Myocyte (in vitro differentiated cells): ENCODE results near the gene HS3ST1. TPM values are rescaled to one million over a fixed set of nuclear protein-coding genes. Genes with fewer than 3 reads are reported as not detected.

Source experiments
- microRNA counts: library from miRNA; unstranded; fragments of <30 nt; microRNA quantifications from one replicate; lab custom pipeline; 2016
- microRNA-seq: library from miRNA; unstranded; fragments of <30 nt; microRNA quantifications from one replicate; pipeline ENCODE4, GENCODE V29; 2016
- total RNA-seq: library from RNA; depleted of rRNA; stranded (reverse); fragments of >200 nt; gene quantifications from 2 replicates; pipeline ENCODE4 v1.2.3, GENCODE V29; 2014

HS3ST1 gene
- total RNA-seq, 1 donor from 2014 or later: 0.16 TPM

MicroRNA genes within 50 kb of the gene (microRNA counts, 767-probe panel; counts per million panel counts)
- microRNA hsa-miR-572 (lab: Ali Mortazavi, UCI): not detected

Small RNA genes within 50 kb of the gene (microRNA-seq; reads per million reads assigned to microRNA genes)
- not detected for gene MIR572
